Measurements from ENCODE around the gene NDUFB7. TPM values are rescaled to one million over a fixed set of nuclear protein-coding genes. Genes with fewer than 3 reads are reported as not detected.
"Not testable (repeated sequence)": the region's sequence is repeated elsewhere in the genome, so short reads cannot be mapped to it uniquely, and the experiment has no call there.

NDUFB7 gene
- total RNA-seq, 1 donor from 2014 or later: 137 TPM

- Mint-ChIP-seq H3K36me3 (no peaks in the 10 kb centered on the region), H3K27me3 (no peaks in the 10 kb centered on the region), H3K4me3 (no peak overlapping the region), H3K27ac (no peak overlapping the region), H3K4me1 (ENCODE audit: unreplicated experiment) (no peaks in the 10 kb centered on the region), H3K9me3 (peaks cover 6% of the 10 kb centered on the region)
- DNase-seq (ENCODE audit: extremely low spot score, unreplicated experiment): no peak
- TF ChIP-seq CTCF (conservative IDR thresholded peaks at IDR 0.05): no peak
Measured at GRCh38 chr19:14612657-14613056, 40.8 kb upstream of the NDUFB7 start.

DNA sequence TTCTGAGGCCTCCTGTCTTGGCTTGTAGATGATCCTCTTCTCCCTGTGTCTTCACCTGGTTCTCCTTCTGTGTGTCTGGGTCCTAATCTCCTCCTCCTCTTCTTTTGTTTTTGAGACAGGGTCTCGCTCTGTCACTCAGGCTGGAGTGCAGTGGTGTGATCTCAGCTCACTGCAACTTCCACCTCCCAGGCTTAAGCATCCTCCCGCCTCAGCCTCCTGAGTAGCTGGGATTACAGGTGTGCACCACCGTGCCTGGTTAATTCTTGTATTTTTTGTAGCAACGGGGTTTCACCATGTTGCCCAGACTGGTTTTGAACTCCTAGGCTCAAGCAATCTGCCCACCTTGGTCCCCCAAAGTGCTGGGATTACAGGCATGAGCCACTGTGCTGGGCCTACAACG, 40.4 kb upstream of the NDUFB7 start:
- H3K36me3 Mint-ChIP-seq; H3K9me3 Mint-ChIP-seq; H3K27me3 Mint-ChIP-seq; H3K4me1 Mint-ChIP-seq (ENCODE audit: unreplicated experiment); H3K4me3 Mint-ChIP-seq; DNase-seq (ENCODE audit: extremely low spot score, unreplicated experiment); H3K27ac Mint-ChIP-seq: not testable (repeated sequence)

DNA sequence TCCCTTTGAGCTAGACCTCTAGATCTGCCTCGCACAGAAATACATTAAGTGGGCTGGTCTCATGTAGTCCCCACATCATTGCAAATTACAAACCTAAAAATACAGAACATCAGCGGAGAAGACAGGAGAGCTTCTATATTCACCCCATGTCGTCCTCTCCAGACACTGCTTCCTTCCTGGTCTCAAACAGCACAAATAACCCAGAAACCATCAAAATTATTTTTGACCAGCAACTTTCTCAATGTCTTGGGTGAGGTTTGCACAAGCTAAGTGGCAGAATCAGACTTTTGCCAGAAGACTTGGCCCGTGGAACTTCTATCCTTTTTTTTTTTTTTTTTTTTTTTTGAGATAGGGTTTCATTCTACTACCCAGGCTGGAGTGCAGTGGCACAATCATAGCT, 39.2 kb upstream of the NDUFB7 start:
- no peaks in the 10 kb centered on the region for H3K4me1 Mint-ChIP-seq (ENCODE audit: unreplicated experiment)

DNA sequence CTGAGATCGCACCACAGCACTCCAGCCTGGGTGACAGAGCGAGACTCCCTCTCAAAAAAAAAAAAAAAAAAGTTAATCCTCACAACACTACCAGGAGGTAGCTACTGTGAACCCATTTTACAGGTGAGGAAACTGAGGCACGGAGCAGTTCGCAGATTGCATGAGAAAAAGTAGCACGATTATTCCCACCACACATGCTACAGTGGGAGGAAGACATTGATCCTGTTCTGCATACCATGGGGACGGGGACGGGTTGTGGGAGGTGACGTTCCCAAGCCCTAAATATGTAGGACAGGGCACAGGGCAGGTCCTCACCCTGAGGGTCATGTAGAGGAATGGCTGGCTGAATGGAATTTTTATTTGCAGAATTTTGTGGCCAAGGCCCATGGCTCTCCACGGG, 34.8 kb upstream of the NDUFB7 start:
- Mint-ChIP-seq H3K9me3 (no peaks in the 10 kb centered on the region), H3K27me3 (no peaks in the 10 kb centered on the region), H3K4me3 (no peak overlapping the region), H3K4me1 (ENCODE audit: unreplicated experiment) (no peaks in the 10 kb centered on the region), H3K36me3 (no peaks in the 10 kb centered on the region), H3K27ac (no peak overlapping the region)
- no peak for DNase-seq (ENCODE audit: extremely low spot score, unreplicated experiment)
- no peak for TF ChIP-seq CTCF (conservative IDR thresholded peaks at IDR 0.05)

More for the DNA sequence above, 39.2 kb upstream of the NDUFB7 start:
- H3K9me3 Mint-ChIP-seq: peaks cover under 1% of the 10 kb centered on the region
- H3K4me3 Mint-ChIP-seq: no peak overlapping the region
- H3K27me3 Mint-ChIP-seq: no peaks in the 10 kb centered on the region
- H3K27ac Mint-ChIP-seq: no peak overlapping the region
- no peaks in the 10 kb centered on the region for H3K36me3 Mint-ChIP-seq
- no peak for DNase-seq (ENCODE audit: extremely low spot score, unreplicated experiment)
- TF ChIP-seq CTCF (conservative IDR thresholded peaks at IDR 0.05): no peak

GRCh38 chr19:14603990-14604387, 32.1 kb upstream of the NDUFB7 start:
- no peak for TF ChIP-seq CTCF (conservative IDR thresholded peaks at IDR 0.05)
- H3K27ac Mint-ChIP-seq: no peak overlapping the region
- no peaks in the 10 kb centered on the region for H3K27me3 Mint-ChIP-seq
- no peak overlapping the region for H3K4me3 Mint-ChIP-seq
- no peak for DNase-seq (ENCODE audit: extremely low spot score, unreplicated experiment)
- no peaks in the 10 kb centered on the region for H3K4me1 Mint-ChIP-seq (ENCODE audit: unreplicated experiment)
- H3K9me3 Mint-ChIP-seq: no peaks in the 10 kb centered on the region
- no peaks in the 10 kb centered on the region for H3K36me3 Mint-ChIP-seq

GRCh38 chr19:14599548-14600147, 27.8 kb upstream of the NDUFB7 start:
- no peaks in the 10 kb centered on the region for H3K36me3 Mint-ChIP-seq
- TF ChIP-seq CTCF (conservative IDR thresholded peaks at IDR 0.05): no peak
- no peak overlapping the region for H3K4me3 Mint-ChIP-seq
- DNase-seq (ENCODE audit: extremely low spot score, unreplicated experiment): no peak
- H3K9me3 Mint-ChIP-seq: peaks cover 11% of the 10 kb centered on the region
- no peaks in the 10 kb centered on the region for H3K27me3 Mint-ChIP-seq
- H3K27ac Mint-ChIP-seq: no peak overlapping the region
- H3K4me1 Mint-ChIP-seq (ENCODE audit: unreplicated experiment): no peaks in the 10 kb centered on the region

All from type B pancreatic cell (in vitro differentiated cells).